GM23248 (cell line): ENCODE measurements around the gene CRTAC1. TPM values are rescaled to one million over a fixed set of nuclear protein-coding genes. Genes with fewer than 3 reads are reported as not detected.

Experiments
- DNase-seq: peaks from one replicate; pipeline ENCODE4 v3.0.0-alpha.2; 2015
- H2AFZ ChIP-seq: fragments of 200-600 bp; sonication (generic); 2 replicates; pipeline ENCODE4 v1.6.1; 2016; ENCODE audit warnings: antibody characterized with exemption
- H3F3A ChIP-seq: fragments of 200-600 bp; sonication (generic); 2 replicates; pipeline ENCODE4 v1.6.1; 2016; ENCODE audit warnings: mild to moderate bottlenecking, antibody characterized with exemption, mixed run types; ENCODE audit not compliant: insufficient read depth
- H3K27ac ChIP-seq: fragments of 200-600 bp; sonication (generic); 2 replicates; pipeline ENCODE4 v1.5.1; 2016; ENCODE audit warnings: mild to moderate bottlenecking
- H3K27me3 ChIP-seq: fragments of 200-600 bp; sonication (generic); replicated peaks from 2 replicates; pipeline ENCODE4 v1.6.1; 2016; ENCODE audit warnings: mild to moderate bottlenecking; ENCODE audit not compliant: insufficient read depth
- H3K36me3 ChIP-seq: fragments of 200-600 bp; sonication (generic); 2 replicates; pipeline ENCODE4 v1.6.1; 2016; ENCODE audit warnings: low read depth, mild to moderate bottlenecking
- H3K4me1 ChIP-seq: fragments of 200-600 bp; sonication (generic); 2 replicates; pipeline ENCODE4 v1.6.1; 2016; ENCODE audit warnings: mild to moderate bottlenecking; ENCODE audit not compliant: insufficient read depth
- H3K4me2 ChIP-seq: fragments of 200-600 bp; sonication (generic); one replicate; pipeline ENCODE4 v1.6.1; 2016; ENCODE audit warnings: mild to moderate bottlenecking; ENCODE audit not compliant: unreplicated experiment
- H3K4me3 ChIP-seq: fragments of 200-600 bp; sonication (generic); 2 replicates; pipeline ENCODE4 v1.5.1; 2016; ENCODE audit warnings: mild to moderate bottlenecking
- H3K79me2 ChIP-seq: fragments of 200-600 bp; sonication (generic); 2 replicates; pipeline ENCODE4 v1.6.1; 2016; ENCODE audit warnings: mild to moderate bottlenecking; ENCODE audit not compliant: insufficient read depth
- H3K9ac ChIP-seq: fragments of 200-600 bp; sonication (generic); 2 replicates; pipeline ENCODE4 v1.6.1; 2016; ENCODE audit warnings: mild to moderate bottlenecking
- H3K9me2 ChIP-seq: fragments of 200-600 bp; sonication (generic); 2 replicates; pipeline ENCODE4 v1.6.1; 2016; ENCODE audit warnings: mixed run types, mild to moderate bottlenecking, moderate library complexity; ENCODE audit not compliant: insufficient read depth
- H3K9me3 ChIP-seq: fragments of 200-600 bp; sonication (generic); one replicate; pipeline ENCODE4 v1.6.1; 2017; ENCODE audit warnings: low read depth
- H4K20me1 ChIP-seq: fragments of 200-600 bp; sonication (generic); 2 replicates; pipeline ENCODE4 v1.6.0; 2016; ENCODE audit not compliant: insufficient read depth
- EZH2 ChIP-seq: fragments of 200-600 bp; sonication (generic); IDR thresholded peaks from 2 replicates; pipeline ENCODE4 v1.6.1; 2018; ENCODE audit warnings: antibody characterized with exemption, mild to moderate bottlenecking; ENCODE audit not compliant: insufficient read depth, poor library complexity, severe bottlenecking
- EZH2phosphoT487 ChIP-seq: fragments of 200-600 bp; sonication (generic); IDR thresholded peaks from 2 replicates; pipeline ENCODE4 v1.6.1; 2018; ENCODE audit warnings: antibody characterized with exemption, moderate library complexity, mild to moderate bottlenecking, low read depth; ENCODE audit not compliant: insufficient read depth
- WGBS, 2 experiments: methylation state at CpG; one replicate each; pipeline ENCODE4 v1.1.6; 2015 to 2017; ENCODE audit warnings: low lambda C conversion rate in 2 of 2, low coverage in 1 of 2; ENCODE audit errors: missing lambda C conversion rate in 2 of 2; 5-methylcytosine and 5-hydroxymethylcytosine counted together
- in situ Hi-C: fragments of 300-500 bp; cut with MboI; formaldehyde crosslinking; loops from 2 replicates; pipeline ENCODE4 v1.15.0; 2020
- polyA plus RNA-seq: library from polyadenylated mRNA; unstranded; fragments of >200 nt; fragmentation: Nextera tagmentation; extraction: Ambion mirVana; gene quantifications from 2 replicates; pipeline ENCODE4 v1.2.1, GENCODE V29; 2016
- total RNA-seq: library from RNA; depleted of rRNA; stranded (reverse); fragments of >200 nt; shearing (Covaris generic); gene quantifications from 2 replicates; pipeline ENCODE4 v1.2.3, GENCODE V29; 2014

The CRTAC1 gene
- total and polyA plus RNA-seq, 2 experiments from 2014 or later: not detected

DNA sequence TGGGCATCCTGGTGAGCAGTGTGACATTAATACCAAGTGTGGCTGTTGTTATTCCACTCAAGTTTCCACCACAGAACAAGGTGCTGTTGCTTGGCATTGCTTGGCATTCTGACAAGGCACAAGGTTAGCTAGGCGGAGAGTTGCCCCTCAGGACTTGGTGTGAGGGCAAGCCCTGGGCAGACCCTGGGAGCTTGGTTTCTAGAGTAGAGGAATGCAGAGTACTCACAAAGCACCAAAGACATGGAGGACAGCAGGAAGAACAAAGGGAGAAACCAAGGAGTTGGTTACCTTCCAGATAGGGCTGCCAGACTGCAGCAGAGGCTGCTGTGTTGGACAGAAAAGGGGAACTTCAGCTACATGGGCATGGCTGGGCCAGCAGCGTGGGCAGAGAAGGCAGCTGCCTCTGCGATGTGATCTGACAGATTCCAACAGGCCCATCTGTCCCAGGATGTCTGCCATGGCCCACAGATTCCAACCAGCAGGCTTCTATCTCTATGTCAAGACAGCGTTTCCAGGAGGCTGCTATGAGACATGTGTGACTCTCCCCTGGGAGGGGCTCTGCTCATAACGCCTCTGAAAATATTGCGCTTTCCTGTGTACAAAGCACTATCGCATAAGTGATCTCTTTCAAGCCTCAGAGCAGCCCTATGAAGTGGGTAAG, 178.9 kb downstream of the CRTAC1 start:
- DNase-seq: no peak
- H3K4me3 ChIP-seq: no peak overlapping the region
- H3K36me3 ChIP-seq: no peaks in the 10 kb centered on the region
- H3F3A ChIP-seq: no peaks in the 10 kb centered on the region
- H3K9me2 ChIP-seq: no peaks in the 10 kb centered on the region
- H4K20me1 ChIP-seq: no peaks in the 10 kb centered on the region
- no peak overlapping the region for H3K27ac ChIP-seq
- in situ Hi-C loops: no loop called here
- no peaks in the 10 kb centered on the region for H3K79me2 ChIP-seq
- H3K9me3 ChIP-seq: no peaks in the 10 kb centered on the region
- H3K4me1 ChIP-seq: no peaks in the 10 kb centered on the region
- peaks cover 37% of the 10 kb centered on the region for H3K27me3 ChIP-seq
- no peak for TF ChIP-seq EZH2phosphoT487
- TF ChIP-seq EZH2: no peak
- no peak overlapping the region for H3K4me2 ChIP-seq
- no peak overlapping the region for H3K9ac ChIP-seq
- 51 to 53% methylated on average over 7 of the region's 7 CpGs for WGBS, 2 experiments
- no peak overlapping the region for H2AFZ ChIP-seq

DNA sequence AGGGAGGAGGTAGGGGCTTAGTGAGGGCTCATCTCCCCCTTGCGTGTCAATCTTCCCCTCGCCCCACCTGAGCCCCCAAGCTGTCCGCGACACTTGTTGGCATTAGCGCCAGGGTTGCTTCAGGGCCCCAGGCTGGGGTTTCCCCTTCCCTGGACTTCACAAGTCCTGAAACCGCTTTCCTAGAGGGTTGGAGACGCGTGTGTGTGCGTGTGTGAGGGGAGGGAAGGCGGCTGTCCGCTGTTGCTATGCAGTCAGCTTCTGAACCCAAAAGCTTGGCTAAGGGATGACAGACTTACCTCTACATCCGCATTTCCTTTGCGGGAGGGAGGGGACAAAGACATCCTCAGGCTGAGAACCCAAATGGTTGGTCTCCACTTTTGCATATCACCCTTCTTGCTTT, 180.0 kb downstream of the CRTAC1 start:
- Histone ChIP-seq H3K79me2 (no peaks in the 10 kb centered on the region), H3K4me1 (no peaks in the 10 kb centered on the region), H3K9ac (no peak overlapping the region), H3K4me3 (no peak overlapping the region), H2AFZ (no peak overlapping the region), H3F3A (no peaks in the 10 kb centered on the region), H4K20me1 (no peaks in the 10 kb centered on the region), H3K27ac (no peak overlapping the region), H3K9me3 (no peaks in the 10 kb centered on the region), H3K36me3 (no peaks in the 10 kb centered on the region), H3K4me2 (no peak overlapping the region), H3K9me2 (no peaks in the 10 kb centered on the region), H3K27me3 (peaks cover 29% of the 10 kb centered on the region)
- TF ChIP-seq EZH2 (peak; percentile 43), EZH2phosphoT487 (no peak)
- no peak for DNase-seq
- in situ Hi-C loops: no loop called here
- 11 to 15% methylated on average over 12 to 13 of the region's 13 CpGs for WGBS, 2 experiments

DNA sequence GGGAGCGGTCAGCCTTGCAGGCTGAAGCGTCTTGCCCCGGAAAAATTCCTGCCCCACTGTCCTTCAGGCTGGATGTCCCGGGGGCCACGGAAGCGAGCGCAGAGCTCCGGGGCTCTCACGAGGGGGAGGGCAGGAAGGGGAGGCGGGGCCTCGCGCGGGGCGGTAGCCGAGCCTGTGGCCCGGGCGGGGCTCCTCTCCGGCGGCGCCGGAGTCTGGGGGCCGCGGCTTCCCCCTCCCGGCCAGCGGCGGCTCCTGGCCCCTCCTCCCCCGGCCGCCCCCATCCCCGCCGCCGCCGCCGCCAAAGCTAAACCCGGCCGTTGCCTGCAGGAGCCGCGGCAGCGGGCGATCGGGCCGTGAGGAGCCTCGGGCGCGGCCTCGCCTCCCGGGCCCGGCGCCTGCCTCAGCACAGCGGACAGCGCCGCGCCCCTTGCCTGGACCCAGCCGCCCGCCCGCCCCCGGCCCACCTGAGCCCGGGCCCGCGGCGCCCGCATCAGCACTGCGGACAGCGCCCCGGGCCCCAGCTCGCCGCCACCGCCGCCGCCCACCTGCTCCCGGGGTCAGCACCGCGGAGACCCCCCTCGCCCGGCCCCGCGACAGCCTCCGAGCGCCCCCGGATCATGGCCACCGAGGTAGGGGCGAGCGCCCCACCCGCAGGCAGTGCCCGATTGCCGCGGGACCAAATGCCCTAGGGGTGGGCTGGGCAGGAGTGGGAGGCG, 180.6 kb downstream of the CRTAC1 start, which contains the start of gene GOLGA7B:
GOLGA7B (plus strand) TSS at position 157 of the 716 bp plus-strand sequence; CDS start at position 618, 461 bp downstream.
- H3K4me2 ChIP-seq: peak within 1 kb of the TSS; percentile 37
- TF ChIP-seq EZH2 (no peak), EZH2phosphoT487 (no peak)
- no peaks in the 10 kb centered on the region for H3K9me2 ChIP-seq
- peak within 1 kb of the TSS; percentile 47; the same call in 1 of the 2 replicates for H2AFZ ChIP-seq
- WGBS, 2 experiments: 3 to 4% methylated on average over 15 to 31 of the region's 87 CpGs
- peak within 1 kb of the TSS; percentile 50 for H3K4me3 ChIP-seq
- H4K20me1 ChIP-seq: no peaks in the 10 kb centered on the region
- no peaks in the 10 kb centered on the region for H3K36me3 ChIP-seq
- H3K27ac ChIP-seq: no peak within 1 kb of the TSS
- H3K4me1 ChIP-seq: no peaks in the 10 kb centered on the region
- H3K27me3 ChIP-seq: peaks cover 27% of the 10 kb centered on the region
- in situ Hi-C loops: no loop called here
- DNase-seq: peak; percentile 69
- no peaks in the 10 kb centered on the region for H3K9me3 ChIP-seq
- no peaks in the 10 kb centered on the region for H3F3A ChIP-seq
- no peak within 1 kb of the TSS for H3K9ac ChIP-seq
- no peaks in the 10 kb centered on the region for H3K79me2 ChIP-seq

DNA sequence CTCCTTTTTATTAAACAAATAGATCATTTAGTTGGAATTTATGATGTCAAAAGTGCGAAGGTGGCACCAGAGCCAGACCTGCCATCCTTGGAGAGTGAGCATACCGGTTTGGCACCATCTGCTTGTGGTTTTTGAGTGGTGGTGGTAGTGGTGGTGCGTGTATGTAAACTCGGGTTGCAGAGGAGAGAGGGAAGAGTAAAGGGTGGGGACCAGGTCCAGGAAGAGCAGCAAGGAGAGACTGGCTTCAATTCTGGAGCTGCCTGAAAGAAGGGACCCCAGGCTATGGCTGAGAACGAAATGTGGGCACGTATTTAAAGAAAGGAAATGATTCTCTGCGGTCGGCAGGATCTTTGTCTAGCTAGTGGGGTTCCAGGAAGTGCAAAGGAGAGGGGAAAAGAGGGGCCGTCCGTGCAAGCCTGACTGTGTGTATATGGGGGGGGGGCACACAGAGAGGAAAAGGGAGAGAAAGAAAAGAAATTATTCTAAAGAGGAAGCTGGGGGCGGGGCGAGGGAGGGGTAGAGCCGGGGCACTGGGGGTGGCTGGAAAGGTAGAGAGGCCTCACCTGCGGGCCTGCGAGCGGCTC, 181.2 kb downstream of the CRTAC1 start:
- in situ Hi-C loops: no loop called here
- TF ChIP-seq EZH2 (no peak), EZH2phosphoT487 (no peak)
- peak overlapping the region; percentile 47; the same call in 1 of the 2 replicates for H2AFZ ChIP-seq
- no peaks in the 10 kb centered on the region for H4K20me1 ChIP-seq
- no peaks in the 10 kb centered on the region for H3K9me3 ChIP-seq
- no peak for DNase-seq
- no peak overlapping the region for H3K9ac ChIP-seq
- H3K4me3 ChIP-seq: peak overlapping the region; percentile 50
- WGBS, 2 experiments: 18 to 30% methylated on average over 10 to 16 of the region's 16 CpGs
- no peaks in the 10 kb centered on the region for H3K79me2 ChIP-seq
- no peaks in the 10 kb centered on the region for H3K9me2 ChIP-seq
- peak overlapping the region; percentile 37 for H3K4me2 ChIP-seq
- H3F3A ChIP-seq: no peaks in the 10 kb centered on the region
- peaks cover 27% of the 10 kb centered on the region for H3K27me3 ChIP-seq
- H3K27ac ChIP-seq: no peak overlapping the region
- H3K36me3 ChIP-seq: no peaks in the 10 kb centered on the region
- no peaks in the 10 kb centered on the region for H3K4me1 ChIP-seq
